ENCODE measurements around the gene BABAM2.
"Not testable (repeated sequence)": the region's sequence is repeated elsewhere in the genome, so short reads cannot be mapped to it uniquely, and the experiment has no call there.

Gene BABAM2

DNA sequence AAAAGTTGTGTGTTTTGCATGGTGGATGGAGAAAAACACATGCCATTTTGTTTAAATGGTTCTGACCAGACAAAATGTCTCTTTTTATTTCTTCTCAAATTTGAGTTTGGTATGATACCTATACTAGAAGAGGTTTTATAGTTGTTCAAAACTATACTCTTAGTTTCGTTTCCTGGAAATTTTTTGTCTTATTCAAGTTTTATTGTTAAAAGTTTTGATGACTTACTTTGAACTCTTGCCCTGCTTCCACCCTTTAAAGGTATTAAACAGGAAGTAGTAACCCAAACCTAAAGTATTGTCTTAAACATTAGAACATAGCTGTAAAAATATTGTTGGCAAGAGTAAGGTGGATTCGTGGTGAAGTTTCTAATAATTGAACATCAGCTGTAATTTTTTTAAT lies 98.2 kb downstream of the BABAM2 start:
- DNase-seq: no peak

DNA sequence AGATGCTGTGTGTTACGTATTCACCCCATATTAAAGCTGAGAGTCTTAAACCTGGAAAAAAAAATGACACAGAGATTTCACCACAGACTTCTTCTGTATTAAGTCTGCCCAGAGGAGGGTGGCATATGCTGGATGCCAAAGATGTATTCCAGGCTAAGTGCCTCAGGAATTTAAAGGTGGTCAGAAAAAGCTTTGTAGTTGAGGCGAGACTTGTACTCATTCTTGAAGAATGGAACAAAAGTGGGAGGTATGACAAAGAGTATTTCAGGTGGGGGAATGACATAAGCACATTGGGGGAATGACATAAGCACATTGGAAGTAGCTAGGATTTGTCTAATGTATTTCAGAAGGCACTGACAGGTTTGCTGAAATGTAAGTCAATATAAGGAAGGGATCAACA lies 98.6 kb downstream of the BABAM2 start:
- DNase-seq: no peak

DNA sequence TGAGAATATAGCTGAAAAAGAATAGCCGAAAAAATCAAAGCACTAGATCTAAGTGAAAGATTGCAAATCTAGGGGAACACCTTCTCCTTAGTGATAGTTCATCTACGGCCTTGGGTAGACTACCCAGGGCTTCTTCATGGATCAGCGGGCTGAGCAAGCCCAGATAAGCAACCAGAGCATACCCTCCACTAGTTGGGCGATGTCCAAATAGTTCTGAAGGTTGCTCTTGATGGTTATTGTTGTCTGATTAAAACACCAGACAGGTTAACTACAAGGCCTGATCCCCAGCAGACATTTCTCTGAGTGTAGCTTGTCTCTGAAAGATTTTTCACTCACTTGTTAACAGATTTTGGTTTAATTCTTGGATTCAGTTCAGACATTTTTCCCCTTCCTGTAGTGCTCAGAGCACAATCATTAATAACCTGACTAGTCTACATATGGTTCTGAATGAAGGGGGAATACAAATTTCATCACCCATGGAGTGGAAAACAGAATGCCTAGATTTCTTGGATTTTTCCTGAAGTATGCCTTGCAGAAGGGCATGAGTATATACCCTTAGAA lies 99.6 kb downstream of the BABAM2 start:
- no peak for DNase-seq

DNA sequence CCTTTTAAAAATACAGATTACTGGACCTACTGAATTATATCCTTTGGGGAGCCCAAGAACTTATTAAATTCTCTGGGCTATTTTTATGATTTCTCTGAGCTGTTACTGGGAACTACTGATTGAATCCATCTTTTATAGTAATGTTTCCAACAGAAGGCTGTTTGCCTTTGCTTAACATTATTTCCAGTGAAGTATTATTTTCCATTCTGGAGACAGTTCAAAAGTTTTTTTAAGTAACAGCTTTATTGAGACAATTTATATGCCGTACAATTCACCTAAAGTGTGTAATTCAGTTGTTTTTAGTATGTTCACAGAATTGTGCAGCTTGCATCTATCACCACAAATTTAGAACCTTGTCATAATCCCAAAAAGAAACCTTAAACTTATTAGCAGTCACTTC lies 100.6 kb downstream of the BABAM2 start:
- no peak for DNase-seq

DNA sequence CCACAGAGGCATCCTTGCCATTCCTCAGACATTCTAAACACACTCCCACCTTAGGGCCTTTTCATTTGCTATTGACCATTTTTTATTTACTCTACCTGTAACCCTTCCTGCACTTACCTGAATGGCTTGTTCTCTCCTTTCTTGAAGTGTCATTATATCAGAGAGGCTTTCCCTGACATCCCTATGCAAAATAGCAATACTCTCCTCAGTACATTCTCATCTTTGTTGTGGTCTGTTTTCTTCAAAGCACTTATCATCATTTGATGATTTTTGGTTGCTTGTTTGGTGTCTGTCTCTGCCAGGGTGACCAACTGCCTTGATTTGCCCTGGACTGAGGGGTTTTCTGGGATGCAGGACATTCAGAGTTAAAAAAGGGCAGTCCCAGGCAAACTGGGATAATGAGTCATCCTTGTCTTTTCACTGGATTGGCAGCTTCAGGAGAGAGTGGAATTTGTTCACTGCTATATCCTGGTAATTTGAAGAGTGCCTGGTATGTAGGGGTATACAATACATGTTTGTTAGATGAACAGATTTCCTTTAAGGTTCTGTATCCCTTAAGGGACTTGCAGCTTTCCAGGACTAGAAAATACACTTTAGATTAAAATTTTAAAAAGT lies 102.4 kb downstream of the BABAM2 start:
- no peak for DNase-seq

DNA sequence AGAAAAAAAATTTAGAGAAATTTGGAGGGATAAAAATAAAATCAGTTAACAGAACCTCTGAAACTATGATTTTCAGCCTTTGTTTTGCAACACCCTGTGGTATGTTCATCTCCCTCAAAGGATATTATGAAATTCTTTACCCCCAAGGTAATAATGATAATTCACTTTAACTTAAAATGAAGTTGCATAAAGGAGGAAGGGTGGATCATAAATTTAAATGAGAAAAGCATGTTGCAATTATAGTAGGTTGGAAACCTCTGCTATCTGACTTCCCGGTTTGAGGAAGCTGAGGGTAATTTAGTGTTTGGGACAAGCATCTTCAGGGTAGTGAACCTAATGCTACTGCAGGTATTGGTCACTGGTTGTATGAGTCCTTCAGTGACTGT lies 102.9 kb downstream of the BABAM2 start:
- DNase-seq: no peak

DNA sequence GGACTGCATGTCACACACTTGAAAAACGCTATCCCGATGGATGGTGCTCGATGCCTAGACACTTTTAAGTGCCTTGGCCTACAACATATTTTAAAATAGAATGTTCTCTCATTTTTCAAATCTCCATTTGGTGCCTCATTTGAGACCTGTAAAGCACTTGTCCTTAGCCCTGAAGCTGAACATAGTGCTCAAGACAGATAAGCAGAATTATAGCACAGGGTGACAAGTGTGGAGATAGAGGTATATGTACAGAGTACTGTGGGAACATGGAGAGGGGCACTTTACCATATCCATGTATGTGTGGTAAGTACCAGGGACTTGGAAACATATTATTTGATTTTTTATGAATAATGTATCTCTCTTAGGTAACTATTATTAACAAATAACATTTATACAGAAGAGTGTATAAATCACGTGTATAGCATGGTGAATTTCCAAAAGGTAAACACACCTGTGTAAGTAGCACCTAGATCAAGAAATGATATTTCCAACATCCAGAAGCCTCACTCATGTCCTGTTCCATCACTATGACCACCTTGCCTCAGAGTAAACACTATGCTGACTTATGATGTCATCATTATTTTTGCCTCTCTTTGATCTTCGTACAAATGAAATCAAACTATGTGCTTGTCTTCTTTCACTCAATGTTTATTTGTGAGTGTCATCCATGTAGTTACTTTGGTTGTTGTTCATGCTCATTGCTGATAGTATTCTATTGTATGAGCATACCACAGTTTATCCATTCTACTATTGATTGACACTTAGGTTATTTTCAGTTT lies 103.6 kb downstream of the BABAM2 start:
- DNase-seq: no peak

DNA sequence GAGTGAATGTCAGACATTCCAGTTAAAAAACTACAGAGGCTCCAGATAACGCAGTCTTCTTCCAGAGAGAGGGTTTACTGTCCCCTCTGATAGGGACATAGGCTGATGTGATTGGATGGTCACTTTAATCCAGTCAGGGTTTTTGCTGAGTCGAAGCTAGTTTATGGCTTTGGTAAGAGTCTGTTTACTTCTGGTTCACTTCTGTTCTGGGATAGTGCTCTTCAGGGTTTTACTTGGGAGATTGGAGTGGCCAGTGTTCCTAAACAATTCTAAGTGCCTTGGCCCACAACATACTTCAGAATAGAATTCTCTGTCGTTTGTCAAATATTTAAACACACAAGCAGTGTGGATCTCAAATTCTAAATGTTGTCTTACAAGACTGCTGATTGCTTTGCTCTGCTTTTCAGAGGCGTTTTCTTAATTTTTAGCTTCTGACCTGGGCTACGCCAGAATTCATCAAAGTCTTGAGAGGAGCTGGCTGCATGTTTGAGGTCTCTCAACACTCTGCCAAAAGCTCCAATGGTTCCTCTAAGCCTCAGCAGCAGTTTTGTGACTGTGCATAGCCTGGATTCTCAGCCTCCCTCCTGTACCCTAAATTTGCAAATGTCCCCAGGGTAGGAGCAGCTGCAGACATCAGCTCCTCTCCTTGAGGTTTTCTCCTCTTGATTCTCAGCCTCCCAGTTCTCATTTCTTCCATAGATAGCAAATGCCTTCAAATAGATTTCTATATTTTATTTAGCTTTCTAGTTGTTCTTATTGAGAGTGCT lies 105.8 kb downstream of the BABAM2 start:
- DNase-seq: no peak

GRCh38 chr2:28000287-28000686 lies 109.8 kb downstream of the BABAM2 start:
- no peak for DNase-seq

DNA sequence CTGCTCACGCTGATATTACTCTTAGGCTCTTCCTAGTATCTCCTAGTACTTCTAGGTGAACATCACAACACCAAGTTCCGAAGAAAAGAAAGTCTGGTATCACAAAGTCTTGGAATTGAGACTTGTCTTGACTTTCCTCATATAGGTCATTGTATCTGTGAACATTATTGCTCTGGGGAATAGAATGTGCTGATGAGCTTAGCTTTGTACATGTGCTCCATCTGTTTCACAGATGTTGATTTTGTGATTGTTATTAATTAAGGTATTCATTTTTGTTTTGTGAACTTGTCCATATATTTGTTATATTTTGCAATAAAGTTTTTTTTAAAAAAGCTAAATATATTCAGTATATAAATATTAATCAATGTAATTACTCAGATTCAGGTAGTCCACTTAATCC lies 111.7 kb downstream of the BABAM2 start:
- no peak for DNase-seq

- no peak for DNase-seq
Measured at GRCh38 chr2:28004086-28004485, 113.6 kb downstream of the BABAM2 start.

DNA sequence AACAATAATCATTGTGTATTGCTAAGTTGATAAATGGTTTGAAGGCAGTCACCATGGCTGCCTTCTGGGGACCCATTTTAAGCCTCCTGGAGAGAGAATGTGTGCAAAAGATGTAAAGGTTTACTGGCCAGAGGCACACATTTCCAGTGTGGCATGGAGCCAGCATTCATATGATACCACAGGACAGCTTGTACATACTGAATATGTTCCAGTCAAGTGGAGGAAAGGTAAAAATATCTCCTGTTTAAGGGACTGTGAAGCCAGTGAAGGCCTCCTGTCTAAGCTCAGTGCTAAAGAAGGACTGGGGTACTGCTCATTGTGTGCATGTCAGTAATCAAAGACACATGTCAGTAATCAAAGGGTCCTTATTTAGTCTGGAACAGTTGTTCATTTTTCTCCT lies 119.2 kb downstream of the BABAM2 start:
- no peak for DNase-seq

GRCh38 chr2:28011322-28011737 lies 120.8 kb downstream of the BABAM2 start:
- no peak for DNase-seq

DNA sequence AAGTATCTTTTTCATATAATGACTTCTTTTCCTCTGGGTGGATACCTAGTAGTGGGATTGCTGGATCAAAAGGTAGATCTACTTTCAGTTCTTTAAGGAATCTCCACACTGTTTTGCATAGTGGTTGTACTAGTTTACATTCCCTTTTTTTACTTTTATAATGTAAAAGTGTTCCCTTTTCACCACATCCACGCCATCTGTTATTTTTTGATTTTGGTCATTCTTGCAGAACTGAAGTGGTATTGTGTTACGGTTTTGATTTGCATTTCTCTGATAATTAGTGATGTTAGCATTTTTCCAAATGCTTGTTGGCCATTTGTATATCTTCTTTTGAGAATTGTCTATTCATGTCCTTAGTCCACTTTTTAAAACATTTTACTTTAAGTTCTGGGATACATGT lies 127.9 kb downstream of the BABAM2 start:
- DNase-seq: not testable (repeated sequence)

DNA sequence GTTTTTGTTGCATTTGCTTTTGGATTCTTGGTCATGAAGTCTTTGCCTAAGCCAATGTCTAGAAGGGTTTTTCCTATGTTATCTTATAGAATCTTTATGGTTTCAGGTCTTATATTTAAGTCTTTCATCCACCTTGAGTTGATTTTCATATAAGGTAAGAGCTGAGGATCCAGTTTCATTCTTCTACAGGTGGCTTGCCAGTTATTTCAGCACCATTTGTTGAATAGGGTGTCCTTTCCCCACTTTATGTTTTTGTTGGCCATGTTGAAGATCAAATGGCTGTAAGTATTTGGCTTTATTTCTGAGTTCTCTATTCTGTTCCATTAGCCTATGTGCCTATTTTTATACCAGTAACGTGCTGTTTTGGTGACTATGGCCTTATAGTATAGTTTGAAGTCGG lies 129.0 kb downstream of the BABAM2 start:
- DNase-seq: not testable (repeated sequence)

DNA sequence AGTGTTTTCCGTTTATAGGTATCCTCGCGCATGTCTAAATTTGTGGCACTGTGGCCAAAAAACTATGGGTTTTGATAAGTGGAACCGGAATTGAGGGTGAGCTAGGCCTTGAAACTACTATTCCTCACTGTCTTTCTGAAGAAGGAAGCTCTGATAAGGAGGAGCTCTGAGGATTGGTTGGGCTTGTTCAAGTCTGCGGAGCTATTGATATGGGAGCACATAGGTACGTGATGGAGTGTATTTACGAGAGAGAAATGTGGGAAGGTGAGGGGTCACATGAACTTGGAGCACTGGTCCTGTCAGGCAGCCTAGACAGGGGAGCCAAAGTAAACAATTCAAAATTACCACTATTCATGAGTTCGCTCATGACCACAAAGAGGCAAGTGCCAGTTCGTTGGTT lies 131.4 kb downstream of the BABAM2 start:
- no peak for DNase-seq

DNA sequence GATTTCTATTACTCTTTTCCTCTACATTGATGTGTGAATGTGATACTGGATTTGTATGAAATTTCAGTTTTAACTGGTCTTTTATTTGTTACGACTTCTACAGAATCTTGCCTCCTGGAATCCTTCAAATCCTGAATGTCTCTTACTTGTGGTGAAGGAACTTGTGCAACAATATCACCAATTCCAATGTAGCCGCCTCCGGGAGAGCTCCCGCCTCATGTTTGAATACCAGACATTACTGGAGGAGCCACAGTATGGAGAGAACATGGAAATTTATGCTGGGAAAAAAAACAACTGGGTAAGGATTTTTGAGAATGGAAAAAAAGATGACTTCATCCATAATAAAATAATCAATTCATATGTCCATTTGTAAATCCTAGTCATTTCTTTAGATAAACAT lies 134.6 kb downstream of the BABAM2 start:
- no peak for DNase-seq

DNA sequence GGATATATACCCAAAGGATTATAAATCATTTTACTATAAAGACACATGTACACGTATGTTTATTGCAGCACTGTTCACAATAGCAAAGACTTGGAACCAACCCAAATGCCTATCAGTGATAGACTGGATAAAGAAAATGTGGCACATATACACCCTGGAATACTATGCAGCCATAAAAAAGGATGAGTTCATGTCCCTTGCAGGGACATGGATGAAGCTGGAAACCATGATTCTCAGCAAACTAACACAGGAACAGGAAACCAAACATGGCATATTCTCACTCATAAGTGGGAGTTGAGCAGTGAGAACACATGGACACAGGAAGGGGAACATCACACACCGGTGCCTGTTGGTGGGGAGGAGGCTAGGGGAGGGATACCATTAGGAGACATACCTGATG lies 135.7 kb downstream of the BABAM2 start:
- not testable (repeated sequence) for DNase-seq

DNA sequence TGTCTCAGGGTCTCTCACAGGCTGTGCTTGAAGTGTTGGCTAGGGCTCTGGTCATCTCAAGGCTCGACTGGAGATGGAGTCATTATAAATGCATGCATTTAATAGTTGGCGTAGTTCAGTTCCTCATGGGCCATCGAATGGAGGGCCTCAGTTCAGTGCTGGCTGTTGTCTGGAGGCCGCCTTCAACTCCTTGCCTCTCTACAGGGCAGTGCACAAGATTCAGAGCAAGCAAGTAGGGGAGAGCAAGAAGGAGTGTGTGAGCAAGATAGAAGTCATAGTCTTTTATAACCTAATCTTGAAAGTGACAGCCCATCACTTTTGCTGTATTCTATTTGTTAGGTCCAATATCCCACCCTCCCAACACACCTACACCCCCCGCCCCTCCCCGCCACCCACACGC lies 137.5 kb downstream of the BABAM2 start:
- DNase-seq: no peak

- no peak for DNase-seq
Measured at GRCh38 chr2:28030600-28030999, 140.1 kb downstream of the BABAM2 start.

DNA sequence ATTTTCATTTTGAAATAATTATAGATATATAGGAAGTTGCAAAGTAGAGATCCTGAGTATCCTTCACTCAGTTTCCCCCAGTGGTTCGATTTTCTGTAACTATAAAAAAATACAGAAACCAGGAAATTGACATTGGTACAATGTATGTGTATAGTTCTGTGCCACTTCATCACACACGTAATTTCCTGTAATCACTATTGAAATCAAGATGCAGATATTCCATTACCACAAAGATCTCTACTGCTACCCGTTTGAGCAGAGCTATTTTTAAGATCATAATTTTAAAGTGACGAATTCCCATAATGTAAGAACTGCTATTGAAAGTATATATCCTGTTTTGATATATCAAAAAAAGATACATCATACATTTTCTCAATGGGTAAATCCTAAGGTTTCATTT lies 142.3 kb downstream of the BABAM2 start:
- no peak for DNase-seq

GRCh38 chr2:28034696-28035095 lies 144.2 kb downstream of the BABAM2 start:
- DNase-seq: no peak

GRCh38 chr2:28035163-28035690 lies 144.7 kb downstream of the BABAM2 start:
- no peak for DNase-seq

DNA sequence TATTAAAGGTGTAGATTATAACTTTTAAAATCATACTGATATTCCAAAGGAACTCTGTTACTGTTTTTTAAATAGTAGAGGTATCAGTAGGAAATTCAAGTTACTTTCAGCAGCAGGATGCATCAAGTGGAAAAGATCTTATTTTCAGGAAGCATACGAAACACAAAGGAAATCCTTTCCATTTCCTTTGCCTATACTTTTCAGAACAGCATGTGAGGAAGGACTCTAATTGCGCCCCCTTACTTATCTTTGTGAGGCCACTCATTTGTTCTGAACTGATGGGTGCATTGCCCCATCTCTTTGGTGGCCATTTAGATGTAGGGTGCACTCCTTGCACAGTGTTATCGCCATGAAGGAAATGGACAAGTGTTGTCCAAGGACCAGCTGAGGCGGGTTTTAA lies 145.3 kb downstream of the BABAM2 start:
- no peak for DNase-seq

Data from KG1 (cell line).